Right lung (tissue), 5 donors: ENCODE measurements around the gene BRAF. TPM values are rescaled to one million over a fixed set of nuclear protein-coding genes. Genes with fewer than 3 reads are reported as not detected.
"Not testable (repeated sequence)": the region's sequence is repeated elsewhere in the genome, so short reads cannot be mapped to it uniquely, and the experiment has no call there.

ENCODE experiments used
- DNase-seq, 2 donors: peaks; one replicate each; pipeline ENCODE4 v3.0.0-alpha.2; 2013
- polyA plus RNA-seq, 5 donors: library from polyadenylated mRNA; unstranded; fragments of 120-200 nt; gene quantifications; one replicate each; pipeline versions ENCODE4 v1.2.1 to v1.2.3, GENCODE V29; 2013; ENCODE audit warnings: inconsistent platforms in 1 of 5, low replicate concordance in 1 of 5; ENCODE audit not compliant: insufficient read length in 5 of 5, insufficient read depth in 1 of 5

BRAF gene
- polyA plus RNA-seq, 5 donors: 17.6 to 29.2 (median 27.4) TPM

- no peak for DNase-seq
These were observed 210.2 kb downstream of the BRAF start for GRCh38 chr7:140714331-140715040.

DNA sequence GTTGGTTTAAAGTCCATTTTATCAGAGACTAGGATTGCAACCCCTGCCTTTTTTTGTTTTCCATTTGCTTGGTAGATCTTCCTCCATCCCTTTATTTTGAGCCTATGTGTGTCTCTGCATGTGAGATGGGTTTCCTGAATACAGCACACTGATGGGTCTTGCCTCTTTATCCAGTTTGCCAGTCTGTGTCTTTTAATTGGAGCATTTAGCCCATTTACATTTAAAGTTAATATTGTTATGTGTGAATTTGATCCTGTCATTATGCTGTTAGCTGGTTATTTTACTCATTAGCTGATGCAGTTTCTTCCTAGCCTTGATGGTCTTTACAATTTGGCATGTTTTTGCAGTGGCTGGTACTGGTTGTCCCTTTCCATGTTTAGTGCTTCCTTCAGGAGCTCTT is 212.3 kb downstream of the BRAF start:
- not testable (repeated sequence) for DNase-seq

DNA sequence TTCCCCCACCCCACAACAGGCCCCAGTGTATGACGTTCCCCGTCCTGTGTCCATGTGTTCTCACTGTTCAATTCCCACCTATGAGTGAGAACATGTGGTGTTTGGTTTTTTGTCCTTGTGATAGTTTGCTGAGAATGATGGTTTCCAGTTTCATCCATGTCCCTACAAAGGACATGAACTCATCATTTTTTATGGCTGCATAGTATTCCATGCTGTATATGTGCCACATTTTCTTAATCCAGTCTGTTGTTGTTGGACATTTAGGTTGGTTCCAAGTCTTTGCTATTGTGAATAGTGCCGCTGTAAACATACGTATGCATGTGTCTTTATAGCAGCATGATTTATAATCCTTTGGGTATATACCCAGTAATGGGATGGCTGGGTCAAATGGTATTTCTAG is 216.0 kb downstream of the BRAF start:
- not testable (repeated sequence) for DNase-seq

DNA sequence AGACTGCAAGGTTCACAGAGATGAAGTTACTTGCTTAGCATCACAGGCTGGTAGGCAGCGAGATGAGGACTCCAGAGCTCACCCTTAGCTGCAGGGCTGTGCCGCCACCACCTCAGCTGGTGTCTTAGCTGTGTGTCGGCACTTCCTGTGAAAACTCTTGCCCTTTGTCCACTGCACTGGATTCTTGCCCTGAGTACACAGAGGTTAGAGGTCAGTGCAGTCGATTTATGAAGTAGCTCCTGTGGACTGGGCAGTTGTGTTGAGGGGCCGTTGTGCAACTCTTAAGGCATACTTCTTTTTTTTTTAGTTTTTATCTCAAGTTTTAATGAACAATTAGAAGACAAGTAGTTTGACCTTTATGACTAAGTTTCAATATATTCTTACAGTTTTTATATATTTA is 217.6 kb downstream of the BRAF start:
- no peak for DNase-seq

DNA sequence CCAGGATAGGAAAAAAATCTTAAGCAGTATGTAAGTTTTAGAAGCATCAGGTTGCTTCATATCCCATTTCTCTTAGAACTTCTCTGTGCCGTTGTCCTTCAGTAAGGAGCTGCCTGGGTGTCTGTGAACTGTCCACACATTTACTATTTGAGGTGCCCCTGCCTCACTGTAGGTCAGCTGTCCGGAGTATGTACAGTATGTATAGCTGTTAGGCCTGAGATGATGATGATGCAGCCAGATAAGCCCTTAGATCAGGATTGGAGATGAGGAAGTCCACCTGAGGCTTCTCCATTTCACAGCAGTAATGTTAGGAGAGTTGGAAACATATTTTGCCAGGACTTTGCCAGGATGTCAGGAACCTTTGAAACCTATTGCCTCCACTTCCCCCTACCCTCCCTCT is 220.5 kb downstream of the BRAF start:
- DNase-seq: no peak

DNA sequence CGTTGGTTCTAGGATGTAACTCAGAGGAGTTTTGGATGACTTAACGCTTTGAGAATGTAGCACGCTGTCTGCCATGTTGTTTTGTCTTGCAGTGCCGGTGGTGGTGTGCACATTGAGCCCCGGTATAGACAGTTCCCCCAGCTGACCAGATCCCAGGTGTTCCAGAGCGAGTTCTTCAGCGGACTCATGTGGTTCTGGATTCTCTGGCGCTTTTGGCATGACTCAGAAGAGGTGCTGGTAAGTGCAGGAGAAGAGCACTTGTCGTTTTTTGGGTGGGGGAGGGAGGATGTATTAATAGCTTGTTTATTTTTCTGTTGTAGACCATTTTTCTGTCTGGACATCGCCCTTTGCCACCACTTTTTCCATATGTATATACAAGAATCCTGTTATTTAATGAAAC is 222.0 kb downstream of the BRAF start:
- DNase-seq: no peak

- DNase-seq: no peak
These were observed 226.3 kb downstream of the BRAF start for GRCh38 chr7:140698477-140698876.

DNA sequence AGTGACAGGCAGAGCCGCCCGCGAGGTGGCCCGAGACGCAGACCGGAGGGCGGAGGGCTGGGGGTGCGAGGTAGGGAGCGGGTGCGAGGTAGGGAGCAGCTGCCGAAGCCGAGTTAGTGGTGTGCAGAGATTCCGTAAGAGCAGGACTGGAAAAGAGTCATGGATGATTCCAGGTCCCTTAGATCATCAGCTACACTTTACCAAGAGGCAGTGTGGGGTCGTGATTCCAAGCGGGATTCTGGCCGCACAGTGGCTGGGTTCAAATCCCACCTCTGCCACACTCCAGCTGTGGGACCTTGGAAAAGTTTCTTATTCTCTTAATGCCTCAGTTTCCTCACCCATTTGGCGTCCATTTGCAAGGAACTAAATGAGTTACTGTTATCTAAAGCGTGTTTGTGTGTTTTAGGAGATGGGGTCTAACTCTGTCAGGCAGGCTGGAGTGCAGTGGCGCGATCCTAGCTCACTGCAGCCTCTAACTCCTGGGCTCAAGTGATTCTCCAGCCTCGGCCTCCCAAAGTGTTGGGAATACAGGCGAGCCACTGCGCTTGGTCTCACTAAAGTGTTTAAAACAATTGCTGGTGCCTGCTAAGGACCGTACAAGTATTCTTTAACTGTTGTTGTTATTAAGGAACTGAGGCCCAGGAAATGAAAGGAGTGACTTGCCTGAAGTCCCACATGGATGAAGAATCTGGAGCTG is 227.1 kb downstream of the BRAF start:
- no peak for DNase-seq

DNA sequence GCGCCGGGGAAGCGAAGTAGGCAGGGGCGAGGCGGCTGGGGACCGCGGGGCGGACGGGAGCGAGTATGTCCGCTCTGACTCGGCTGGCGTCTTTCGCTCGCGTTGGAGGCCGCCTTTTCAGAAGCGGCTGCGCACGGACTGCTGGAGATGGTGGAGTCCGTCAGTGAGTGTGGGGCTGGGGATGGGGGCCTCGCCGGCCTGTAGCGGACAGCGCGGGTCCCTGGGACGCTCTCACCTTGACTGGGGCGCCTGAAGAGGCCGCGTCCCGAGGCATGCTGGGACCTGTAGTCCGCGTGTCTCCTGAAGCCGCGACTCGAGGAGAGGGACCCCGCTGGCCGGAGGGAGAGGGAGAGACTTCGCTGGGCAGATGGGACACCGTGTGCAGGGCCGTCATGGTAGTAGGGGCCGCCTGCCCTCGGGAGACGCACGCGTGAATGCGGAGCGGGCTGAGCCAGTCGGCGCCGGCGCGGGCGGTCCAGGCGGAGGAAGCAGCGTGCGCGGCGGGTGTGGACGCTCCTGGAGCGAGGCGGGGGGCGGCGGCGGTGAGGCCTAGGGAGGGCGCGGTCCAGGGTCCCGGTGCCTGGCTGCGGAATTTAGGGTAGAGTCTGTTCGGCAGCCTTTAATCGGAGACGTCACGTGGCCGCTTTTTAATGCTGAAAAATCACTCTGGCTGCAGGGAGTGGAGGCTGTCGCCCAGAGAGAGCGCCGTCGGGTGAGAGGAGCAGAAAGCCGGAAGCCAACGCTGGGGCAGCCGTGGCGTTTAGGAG is 227.9 kb downstream of the BRAF start, which contains the start of gene NDUFB2:
Gene NDUFB2 (plus strand): TSS at position 29 of the 767 bp plus-strand sequence. CDS start 37 bp downstream, at position 66.
- DNase-seq: peak; percentile 92 to 93

DNA sequence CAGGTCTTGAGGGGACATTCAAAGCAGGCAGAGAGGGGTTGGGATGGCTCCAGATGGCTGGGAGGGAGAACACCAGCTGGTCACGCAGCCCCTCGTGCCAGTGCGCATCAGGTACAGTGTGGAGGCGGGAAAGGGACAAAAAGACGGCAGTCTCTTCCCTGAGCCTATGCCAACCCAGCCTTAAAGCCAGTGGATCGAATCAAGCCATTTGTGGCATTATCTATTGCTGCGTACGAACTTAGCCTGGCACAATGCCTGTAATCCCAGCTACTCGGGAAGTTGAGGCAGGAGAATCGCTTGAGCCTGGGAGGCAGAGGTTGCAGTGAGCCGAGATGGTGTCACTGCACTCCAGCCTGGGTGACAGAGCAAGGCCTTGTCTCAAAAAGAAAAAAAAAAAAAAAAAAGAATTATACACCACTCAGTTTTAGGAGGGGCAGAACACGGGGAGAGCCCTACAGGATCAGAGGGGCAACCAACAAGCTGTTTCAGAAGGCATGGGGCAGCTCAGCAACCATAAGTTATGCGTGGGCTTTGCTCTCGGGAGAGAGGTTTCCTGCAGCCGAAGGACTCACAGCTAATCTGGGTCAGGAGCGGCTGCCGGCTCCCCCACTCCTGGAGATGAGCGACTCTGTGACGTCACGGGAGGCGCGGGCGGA is 228.6 kb downstream of the BRAF start:
- DNase-seq: peak in 1 of 2 donors; percentile 94

DNA sequence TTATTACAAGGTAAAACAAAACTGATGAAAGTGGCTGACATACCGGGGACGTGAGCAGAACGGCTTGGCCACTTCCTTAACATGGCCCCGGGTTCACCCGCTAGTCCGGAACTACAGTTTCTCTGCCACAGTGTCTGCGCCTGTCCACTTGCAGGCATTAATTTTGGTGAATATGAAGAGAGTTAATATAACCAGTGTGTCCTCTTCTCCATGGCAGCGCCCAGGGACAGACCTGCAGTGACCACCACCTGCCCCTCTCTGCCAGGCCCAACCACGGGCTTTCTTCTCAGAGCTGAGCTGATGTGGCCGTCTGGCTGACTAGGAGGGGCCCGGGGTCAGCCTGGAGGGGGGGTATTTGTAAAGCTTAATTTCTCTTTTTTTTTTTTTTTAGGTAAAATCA is 229.3 kb downstream of the BRAF start:
- no peak for DNase-seq

GRCh38 chr7:140694592-140694991 is 230.1 kb downstream of the BRAF start:
- no peak for DNase-seq

- DNase-seq: not testable (repeated sequence)
These were observed 230.9 kb downstream of the BRAF start for GRCh38 chr7:140693849-140694248.

GRCh38 chr7:140691376-140692045 is 233.2 kb downstream of the BRAF start:
- no peak for DNase-seq

DNA sequence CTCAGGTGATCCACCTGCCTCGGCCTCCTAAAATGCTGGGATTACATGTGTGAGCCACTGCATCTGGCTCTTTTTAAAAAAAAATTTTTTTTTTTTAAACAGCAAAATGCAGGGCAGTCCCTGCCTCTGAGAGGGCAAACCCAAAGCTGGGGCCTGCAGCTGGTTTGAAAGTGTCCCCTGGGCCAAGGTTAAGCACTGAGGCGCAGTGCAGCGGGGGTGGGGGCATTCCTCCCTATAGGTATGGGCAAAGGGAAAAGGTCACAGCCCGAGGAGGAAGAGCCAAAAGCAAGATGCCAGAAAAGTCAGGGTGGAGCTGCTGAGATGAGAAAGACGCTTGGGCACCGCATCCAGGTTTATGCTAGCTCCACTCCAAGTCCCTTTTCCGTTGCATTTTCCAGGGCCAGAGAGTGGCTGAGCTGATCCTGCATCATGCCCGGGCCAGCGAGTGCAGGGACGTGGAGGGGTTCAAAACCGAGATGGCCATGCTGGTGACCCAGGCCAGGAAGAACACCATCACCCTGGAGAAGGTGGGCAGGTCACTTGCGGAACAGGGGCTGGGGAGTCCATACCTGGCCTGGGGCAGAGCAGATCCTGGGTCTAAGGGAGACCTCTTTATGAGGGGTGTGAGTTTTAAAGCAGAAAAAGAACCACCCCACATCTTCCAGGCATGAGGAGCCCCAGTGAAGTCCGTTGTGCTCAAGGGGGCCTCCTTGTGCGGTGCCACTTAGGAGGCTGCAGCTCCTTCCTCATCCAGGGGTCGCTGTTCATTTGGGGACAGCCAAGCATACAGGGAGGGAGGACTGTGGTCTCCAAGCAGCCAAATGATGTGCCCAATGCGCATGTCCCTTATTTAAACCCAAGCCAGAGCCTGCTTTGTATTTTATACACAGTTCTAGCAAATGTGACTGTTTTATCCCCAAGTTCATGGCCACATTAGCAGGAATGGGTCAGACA is 235.3 kb downstream of the BRAF start:
- DNase-seq: no peak

- no peak for DNase-seq
These were observed 236.4 kb downstream of the BRAF start for GRCh38 chr7:140688341-140688740.

- no peak for DNase-seq
These were observed 237.8 kb downstream of the BRAF start for GRCh38 chr7:140686921-140687320.

- no peak for DNase-seq
These were observed 239.2 kb downstream of the BRAF start for GRCh38 chr7:140685407-140686087.
